Retinal pigment epithelial cell (primary cell): ENCODE results near the gene PRR20G.

Experiments
- DNase-seq: peaks from one replicate; pipeline ENCODE4 v3.0.0-alpha.2; 2010; ENCODE audit warnings: low read depth
- H3K4me3 ChIP-seq: 2 replicates; pipeline ENCODE4 v1.5.1; 2011; ENCODE audit warnings: mild to moderate bottlenecking, low read length, control low read depth, moderate library complexity
- CTCF ChIP-seq: conservative IDR thresholded peaks from 2 replicates; pipeline ENCODE4 v1.5.1; 2011; ENCODE audit warnings: low read depth, low read length, control low read depth, inconsistent platforms

The PRR20G gene

GRCh38 chr3:127263586-127264231 is 24.1 kb downstream of the PRR20G start:
- DNase-seq: no peak
- H3K4me3 ChIP-seq: no peak overlapping the region
- TF ChIP-seq CTCF: no peak

GRCh38 chr3:127263037-127263436 is 24.8 kb downstream of the PRR20G start:
- no peak for DNase-seq
- no peak for TF ChIP-seq CTCF
- H3K4me3 ChIP-seq: no peak overlapping the region

GRCh38 chr3:127262533-127262932 is 25.3 kb downstream of the PRR20G start:
- DNase-seq: no peak
- no peak overlapping the region for H3K4me3 ChIP-seq
- no peak for TF ChIP-seq CTCF

GRCh38 chr3:127261925-127262324 is 25.9 kb downstream of the PRR20G start:
- H3K4me3 ChIP-seq: no peak overlapping the region
- DNase-seq: no peak
- no peak for TF ChIP-seq CTCF

GRCh38 chr3:127260826-127261555 is 26.9 kb downstream of the PRR20G start:
- no peak for TF ChIP-seq CTCF
- no peak overlapping the region for H3K4me3 ChIP-seq
- no peak for DNase-seq

GRCh38 chr3:127260416-127260815 is 27.4 kb downstream of the PRR20G start:
- DNase-seq: no peak
- no peak overlapping the region for H3K4me3 ChIP-seq
- TF ChIP-seq CTCF: no peak

GRCh38 chr3:127259882-127260281 is 28.0 kb downstream of the PRR20G start:
- TF ChIP-seq CTCF: no peak
- H3K4me3 ChIP-seq: no peak overlapping the region
- no peak for DNase-seq
